GM18505 (cell line): Measurements from ENCODE around the gene SH3RF3.

ENCODE experiments used
- ATAC-seq: cut with Tn5 transposase; IDR thresholded peaks from one replicate; pipeline ENCODE4 v1.9.1; 2021; ENCODE audit not compliant: unreplicated experiment
- POLR2A ChIP-seq: IDR thresholded peaks from 4 replicates; pipeline ENCODE4 v1.6.1; 2011; ENCODE audit warnings: borderline replicate concordance; ENCODE audit not compliant: insufficient read depth, insufficient read length; ENCODE audit errors: extremely low read depth

The SH3RF3 gene

DNA sequence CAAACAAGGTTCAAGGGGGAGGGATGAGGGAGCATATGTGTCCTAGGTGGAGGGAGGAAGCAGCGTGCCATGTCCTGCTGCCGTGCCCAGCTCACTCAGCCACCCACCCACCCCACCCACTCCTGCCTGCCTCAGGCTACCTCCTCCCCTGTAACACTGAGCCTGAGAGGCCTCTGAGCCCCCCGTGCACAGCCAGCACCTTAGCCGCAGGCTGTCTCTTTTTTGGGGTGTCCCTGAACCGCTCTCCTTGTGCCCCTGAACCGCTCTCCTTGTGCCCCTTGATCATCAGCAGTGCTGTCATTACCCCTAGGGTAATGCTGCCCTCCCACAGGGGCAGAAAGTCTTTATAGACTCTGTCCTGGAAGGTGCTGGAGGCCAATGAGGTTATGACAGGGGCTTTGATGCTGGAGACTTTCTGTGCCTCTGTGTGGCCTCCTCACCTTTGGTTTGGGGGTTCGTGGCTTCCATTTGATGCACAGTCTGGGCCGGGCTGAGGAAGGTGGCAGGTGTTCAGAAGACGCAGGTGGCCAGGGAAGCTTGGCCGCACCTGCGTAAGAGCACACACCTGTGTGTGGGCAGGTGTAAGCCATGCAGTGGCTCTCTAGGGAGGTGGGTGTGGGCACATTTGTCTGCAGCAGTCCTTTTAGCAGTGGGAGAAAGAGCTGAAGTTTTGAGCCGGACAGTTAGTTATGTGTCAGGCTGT lies 344.8 kb downstream of the SH3RF3 start:
- no peak for ATAC-seq
- no peak for TF ChIP-seq POLR2A

DNA sequence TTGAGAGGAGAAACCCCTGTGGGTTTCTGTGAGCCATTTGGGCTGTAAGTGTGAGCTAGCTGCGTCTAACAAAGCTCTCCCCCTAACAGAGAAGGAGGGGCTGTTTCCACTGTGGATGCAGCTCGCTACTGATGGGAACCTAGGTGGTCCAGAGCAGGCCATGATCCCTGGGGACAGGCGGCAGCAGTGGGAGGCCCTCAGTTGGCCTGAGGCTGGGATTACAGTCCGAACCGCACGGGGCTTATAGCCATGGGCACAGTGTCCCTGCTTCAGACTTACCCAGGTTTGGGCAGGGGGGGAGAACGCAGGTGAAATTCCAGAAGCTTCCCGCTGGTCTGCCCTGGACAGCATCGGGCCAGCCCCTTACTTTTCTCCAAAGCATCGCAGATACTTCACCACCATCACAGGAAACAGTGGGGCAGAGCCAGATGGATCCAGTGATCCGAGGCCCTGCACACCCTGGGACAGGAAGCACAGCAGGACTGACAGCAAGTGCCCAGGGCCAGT lies 345.4 kb downstream of the SH3RF3 start:
- TF ChIP-seq POLR2A, result no peak
- no peak for ATAC-seq

DNA sequence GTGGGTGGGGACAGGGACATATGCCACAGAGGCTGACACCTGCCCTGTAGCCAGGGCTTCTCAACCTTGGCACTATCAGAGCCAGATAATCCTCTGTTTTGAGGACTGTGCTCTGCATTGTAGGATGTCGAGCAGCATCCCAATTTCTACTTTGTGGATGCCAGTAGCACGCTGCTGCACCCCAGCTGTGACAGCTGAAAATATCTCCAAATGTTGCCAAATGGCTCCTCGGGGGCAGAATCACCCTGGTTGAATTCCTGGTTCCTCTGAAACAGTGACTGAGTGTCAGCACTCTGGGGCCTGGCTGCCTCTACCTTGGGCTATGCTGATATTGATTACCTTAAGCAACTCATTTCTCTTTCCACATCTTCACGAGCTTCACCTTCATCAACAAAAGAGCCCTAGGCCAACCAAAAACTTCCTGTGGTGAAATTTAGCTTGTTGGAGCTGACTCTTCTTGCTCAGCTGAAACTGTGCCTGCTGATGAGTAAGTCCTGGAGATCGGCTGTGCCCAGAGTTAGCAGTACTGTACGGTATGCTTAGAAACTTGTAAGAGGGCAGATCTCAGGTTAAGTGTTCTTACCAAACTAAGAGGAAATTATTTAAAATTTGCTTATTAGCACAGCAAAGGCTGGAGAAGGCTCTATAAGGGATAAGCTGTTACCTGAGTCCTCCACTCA lies 346.7 kb downstream of the SH3RF3 start:
- ATAC-seq, result no peak
- no peak for TF ChIP-seq POLR2A

DNA sequence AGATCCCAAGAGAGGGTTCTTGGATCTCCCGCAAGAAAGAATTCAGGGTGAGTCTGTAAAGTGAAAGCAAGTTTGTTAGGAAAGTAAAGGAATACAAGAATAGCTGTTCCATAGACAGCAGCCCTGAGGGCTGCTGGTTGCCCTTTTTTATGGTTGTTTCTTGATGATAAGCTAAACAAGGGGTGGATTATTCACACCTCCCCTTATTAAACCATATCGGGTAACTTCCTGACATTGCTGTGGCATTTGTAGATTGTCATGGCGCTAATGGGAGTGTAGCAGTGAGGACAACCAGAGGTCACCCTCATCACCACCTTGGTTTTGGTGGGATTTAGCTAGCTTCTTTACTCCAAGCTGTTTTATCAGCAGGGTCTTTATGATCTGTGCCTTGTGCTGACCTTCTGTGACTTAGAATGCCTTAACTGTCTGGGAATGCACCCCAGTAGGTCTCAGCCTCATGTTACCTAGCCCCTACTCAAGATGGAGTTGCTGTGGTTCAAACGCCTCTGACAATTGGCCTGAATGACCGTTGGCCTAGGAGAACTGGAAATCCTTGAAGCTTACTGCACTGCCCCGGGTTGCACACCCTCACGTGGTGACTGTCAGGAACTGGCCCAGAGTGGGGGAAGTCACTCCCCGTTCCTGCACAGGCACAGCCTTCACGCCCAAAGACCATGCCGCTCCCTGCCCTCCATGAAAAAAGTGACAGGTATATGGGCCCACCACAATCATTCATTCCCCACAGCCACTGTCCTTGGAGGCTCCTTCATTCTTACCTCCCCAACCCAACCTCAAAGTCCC lies 347.8 kb downstream of the SH3RF3 start:
- ATAC-seq, result no peak
- no peak for TF ChIP-seq POLR2A

DNA sequence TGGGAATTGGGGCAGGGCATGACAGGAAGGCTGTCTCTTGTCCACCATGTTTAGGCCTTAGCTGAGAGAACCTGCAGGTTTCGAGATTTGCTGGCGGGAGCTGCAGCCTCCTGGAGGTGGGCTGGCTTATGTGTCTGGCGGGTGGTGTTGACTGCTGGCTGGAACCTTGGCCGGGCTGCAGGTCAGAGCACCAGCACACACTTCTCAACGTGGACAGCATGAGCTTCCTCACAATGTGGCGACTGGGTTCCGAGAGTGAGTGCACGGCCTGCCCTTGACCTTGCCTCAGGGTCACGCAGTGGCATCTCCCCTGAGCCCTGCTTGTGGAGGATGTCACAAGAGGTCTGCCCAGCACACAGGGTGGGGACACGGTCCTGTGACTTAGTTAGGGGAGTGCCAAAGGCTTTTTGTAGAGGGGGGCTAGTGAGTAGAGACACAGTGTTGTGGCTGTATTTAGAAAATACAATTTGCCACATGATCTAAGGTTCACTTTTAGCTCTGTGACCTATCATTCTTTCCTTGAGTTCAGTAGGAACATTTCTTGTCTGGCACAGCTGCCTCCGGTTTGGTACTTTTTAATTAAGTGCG lies 350.0 kb downstream of the SH3RF3 start:
- no peak for ATAC-seq
- TF ChIP-seq POLR2A, result no peak

DNA sequence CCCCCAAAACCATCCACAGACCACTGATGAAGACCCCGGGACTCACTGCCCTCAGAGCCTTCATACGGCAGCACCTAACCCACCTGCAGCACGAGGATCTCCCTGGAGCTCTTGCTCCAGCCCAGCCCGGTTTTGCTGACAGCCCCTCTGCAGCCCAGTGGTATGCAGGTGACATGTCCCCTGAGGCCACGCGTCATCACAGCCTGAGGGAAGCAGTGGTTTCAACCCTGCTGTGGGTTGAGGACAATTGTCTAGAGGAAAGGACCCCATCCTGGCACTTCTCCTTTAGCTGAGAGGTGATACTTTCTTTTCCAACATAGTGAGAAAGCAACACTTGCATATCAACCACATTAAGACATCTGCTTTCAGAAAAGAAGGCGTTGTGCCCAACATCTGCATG lies 350.8 kb downstream of the SH3RF3 start:
- no peak for TF ChIP-seq POLR2A
- no peak for ATAC-seq

DNA sequence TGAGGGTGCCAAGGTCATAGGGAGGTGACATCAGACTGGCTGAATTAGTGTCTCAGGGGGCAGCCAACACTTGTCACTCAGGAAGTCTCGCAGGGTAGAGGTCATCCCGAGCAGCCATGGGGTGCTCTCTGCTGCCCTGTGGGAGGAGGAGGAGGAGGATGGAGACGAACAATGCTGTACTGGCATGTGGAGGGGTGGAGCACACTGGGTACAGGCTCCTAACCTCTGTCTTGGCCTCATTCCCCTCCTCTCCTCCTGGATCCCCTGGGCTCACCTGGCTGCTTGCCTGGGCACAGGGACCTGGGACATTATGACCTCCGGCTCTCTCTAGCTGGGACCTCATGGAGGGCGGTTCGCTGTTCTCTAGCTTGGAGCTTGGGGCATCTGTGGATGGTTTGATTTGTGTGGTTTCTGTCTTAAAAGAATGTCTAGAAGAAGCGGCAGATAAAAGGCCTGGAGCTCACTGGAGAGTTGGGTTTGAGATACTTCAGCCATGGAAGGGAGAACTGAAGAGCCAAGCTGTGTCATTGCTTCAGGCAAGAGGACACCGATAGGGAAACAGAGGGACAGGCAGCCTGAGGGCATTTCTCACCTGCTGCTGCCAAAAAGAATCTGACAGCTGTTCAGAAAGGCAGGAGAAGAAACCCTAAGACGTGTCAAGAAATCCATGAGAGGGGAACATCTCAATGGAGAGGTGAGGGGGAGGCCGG lies 351.6 kb downstream of the SH3RF3 start:
- no peak for TF ChIP-seq POLR2A
- no peak for ATAC-seq

DNA sequence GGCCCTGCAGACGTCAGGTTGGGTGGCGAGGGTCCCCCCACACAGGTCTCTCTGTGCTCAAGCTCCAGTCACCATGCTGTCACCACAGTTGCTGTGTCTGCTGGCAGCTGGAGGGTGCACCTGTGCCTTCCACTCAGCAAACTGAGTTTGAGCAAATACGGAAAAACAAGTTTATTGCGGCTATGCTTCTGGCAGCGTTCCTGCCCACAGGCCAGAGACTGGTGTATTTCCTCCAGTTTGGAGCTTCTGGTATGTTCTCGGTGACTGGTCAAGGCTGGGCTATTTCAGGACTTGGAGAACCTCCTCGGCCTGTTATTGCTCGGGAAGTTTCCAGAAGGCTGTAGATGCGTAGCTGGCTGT lies 352.2 kb downstream of the SH3RF3 start:
- ATAC-seq, result no peak
- no peak for TF ChIP-seq POLR2A

DNA sequence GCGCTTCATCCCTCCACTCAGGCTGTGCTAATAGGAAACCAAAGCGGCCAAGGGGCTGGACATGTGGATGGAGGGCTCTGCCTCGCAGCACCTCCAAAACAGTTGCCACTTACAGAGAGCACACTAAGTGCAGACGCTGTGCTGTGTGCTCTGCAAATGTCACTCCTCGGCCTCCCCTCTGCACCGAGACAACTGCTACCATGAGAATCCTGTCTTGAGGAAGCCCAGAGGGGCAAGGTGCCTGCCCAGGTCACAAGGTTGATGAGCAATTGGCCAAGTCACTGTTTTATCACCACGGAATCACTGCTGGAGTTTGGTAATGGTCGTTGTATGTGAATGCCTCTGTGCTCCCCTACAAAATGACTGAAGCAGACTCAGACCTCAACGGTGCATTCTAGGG lies 352.6 kb downstream of the SH3RF3 start:
- no peak for TF ChIP-seq POLR2A
- no peak for ATAC-seq

DNA sequence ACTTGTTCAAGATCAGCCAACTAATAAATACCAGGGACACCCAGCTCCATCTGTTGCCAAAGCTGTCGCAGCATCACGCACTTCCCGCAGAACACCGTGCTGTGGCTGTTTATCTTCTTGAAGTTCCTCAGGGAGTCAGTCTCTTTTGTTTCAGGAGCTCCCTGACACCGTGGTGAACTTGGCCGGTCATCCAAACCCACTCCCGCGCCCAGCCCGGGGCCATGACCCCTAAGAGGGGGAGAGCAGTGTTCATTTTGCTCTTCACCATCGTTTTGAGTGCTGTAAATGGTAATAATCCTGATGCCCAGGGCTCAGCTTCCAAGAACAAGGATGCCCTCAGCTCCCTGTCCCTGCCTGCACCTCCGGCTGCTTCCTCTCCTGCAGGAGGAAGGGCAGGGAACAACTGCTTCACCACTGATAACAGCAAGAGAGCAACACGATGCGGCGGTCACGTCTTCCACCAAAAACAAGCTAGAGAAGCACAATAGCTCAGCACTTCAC lies 353.4 kb downstream of the SH3RF3 start:
- TF ChIP-seq POLR2A, result no peak
- ATAC-seq, result no peak

DNA sequence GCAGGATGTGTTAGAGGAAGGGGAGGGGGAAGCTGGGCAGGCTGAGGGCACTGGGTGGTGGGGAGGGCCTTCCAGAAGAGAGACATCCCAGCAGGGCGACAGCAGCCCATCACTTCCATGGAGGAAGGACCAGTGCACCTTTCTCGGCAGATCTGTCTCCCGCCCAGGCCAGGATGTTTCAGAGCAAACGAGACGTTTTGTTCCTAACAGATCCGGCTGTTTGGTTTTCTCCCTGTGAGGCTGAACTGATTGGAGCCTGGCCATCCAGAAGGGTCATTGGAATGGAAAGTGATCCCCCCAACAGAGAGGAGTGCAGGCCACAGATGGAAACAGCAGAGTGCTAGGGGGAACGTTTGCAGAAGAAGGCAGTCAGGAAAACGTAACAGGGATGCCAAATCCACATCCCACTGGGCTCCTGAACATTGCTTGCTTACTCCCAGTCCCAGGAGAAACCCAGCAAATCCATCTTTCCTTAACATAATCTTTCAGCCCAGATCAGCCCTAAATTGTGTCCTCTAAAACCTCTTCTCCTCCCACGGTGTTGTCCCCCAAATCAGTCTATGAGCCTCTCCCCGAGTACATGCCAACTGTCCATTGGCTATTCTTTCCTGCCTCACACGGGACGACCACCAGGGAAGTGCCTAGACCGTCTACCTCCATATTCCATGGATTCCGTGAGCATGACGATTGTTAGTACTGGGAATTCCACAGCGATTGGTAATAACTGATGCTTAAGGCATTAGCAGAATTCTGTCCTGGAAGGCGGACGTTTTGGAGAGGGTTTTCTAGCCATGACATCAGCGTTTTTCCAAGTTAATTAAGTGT lies 357.9 kb downstream of the SH3RF3 start:
- no peak for ATAC-seq
- TF ChIP-seq POLR2A, result no peak

DNA sequence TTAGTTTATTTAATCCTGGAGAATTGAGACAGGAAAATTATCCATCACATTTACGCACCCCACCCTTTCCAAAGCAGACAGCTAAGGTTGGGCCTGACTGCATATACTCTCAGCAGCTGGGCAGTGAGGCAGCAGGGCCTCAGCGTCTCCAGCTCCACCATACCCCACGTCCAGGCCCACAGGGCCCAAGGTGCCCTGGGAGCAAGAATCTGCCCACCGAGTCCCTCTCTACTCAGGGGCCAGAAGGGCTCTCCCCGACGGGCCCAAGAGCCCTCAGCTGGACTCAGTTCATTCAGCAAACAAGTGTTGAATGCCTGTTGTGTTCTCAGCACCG lies 358.5 kb downstream of the SH3RF3 start:
- no peak for ATAC-seq
- TF ChIP-seq POLR2A, result no peak
